DMS 273 (cell line): ENCODE data around the gene CTPS2.

ENCODE experiments used
- DNase-seq: peaks from one replicate; lab custom pipeline; 2025; ENCODE audit not compliant: unreplicated experiment; lab: John Stamatoyannopoulos, UW

The CTPS2 gene

DNA sequence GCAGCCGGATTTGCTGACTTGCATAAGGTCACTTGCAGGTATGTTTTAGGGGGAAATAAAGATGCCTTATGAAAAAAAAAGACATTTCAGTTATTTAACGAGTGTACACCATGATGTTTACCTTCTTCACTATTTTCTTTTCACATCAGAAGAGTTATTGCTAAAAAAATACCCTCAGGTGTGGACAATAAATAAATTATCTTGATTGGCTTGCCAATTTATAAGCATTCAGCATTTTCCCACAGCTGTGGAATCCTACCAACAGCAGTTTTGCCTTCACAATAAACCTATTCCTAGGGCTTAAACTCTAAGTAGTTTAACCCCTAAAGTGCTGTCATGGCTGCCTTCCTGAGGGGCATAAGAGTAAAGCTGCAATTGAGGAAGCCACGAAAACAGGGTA lies 145.9 kb downstream of the CTPS2 start:
- DNase-seq: no peak

- DNase-seq: no peak
Observed at GRCh38 chrX:16560173-16560572, 152.3 kb downstream of the CTPS2 start.

DNA sequence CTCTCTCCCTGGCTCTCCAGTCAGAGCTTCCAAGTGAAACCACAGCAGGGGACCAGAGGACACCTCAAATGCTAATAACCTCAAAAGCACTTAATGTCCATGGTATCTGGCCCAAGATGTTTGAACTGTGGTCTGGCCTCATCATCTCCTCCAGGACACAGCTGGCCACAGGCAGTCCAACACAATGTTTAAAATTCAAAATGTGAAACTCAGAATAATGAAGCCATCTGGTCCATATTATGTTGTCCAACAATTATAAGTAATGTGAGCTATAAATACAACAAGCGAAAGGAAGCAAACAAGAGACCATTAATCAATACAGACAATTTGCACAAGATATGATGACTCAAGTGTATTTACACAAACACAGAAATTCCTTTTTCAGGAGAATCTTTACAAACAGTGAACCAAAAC lies 153.3 kb downstream of the CTPS2 start:
- DNase-seq: no peak

GRCh38 chrX:16558489-16558888 lies 154.0 kb downstream of the CTPS2 start:
- no peak for DNase-seq

GRCh38 chrX:16552546-16552945 lies 159.9 kb downstream of the CTPS2 start:
- no peak for DNase-seq

GRCh38 chrX:16547644-16548043 lies 164.8 kb downstream of the CTPS2 start:
- no peak for DNase-seq

DNA sequence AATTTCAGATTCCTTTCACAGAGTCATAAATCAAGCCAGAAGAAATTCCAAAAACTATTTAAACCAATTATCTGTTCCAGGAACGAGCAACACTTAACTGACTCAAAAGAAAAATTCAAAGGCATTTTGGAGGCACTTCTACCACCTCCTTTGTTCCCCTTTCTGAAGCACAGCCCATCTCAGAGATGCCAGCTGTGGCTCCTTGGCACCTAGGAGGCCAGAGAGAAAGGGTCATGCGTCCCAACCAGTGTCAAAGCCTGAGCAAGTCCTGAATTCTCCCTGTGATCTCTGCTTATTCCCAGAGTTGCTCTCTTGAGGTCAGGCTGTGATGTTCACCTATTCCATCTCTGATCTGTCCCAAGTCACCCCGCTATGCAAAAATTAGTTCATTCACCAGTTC lies 167.5 kb downstream of the CTPS2 start:
- no peak for DNase-seq
